Panc1 (cell line): Measurements from ENCODE around the gene MATCAP1. TPM values are rescaled to one million over a fixed set of nuclear protein-coding genes. Genes with fewer than 3 reads are reported as not detected.

Experiments used
- ATAC-seq: fragments of 200-7000 bp; cut with Tn5 transposase; 2 replicates; pipeline ENCODE4 v1.9.1; 2020; ENCODE audit warnings: mild to moderate bottlenecking, moderate library complexity
- BruUV-seq: library from RNA; stranded (reverse); fragments of 400-500 nt; replicated peaks from 2 replicates; lab custom pipeline; 2021; lab: Mats Ljungman, UMichigan
- CTCF ChIA-PET: fragments of 300-600 bp; sonication (Branson Sonifier 250); formaldehyde crosslinking; loops from one replicate; lab custom pipeline; 2022; ENCODE audit warnings: antibody characterized with exemption; lab: Charles Lee
- POLR2A ChIA-PET: fragments of 300-600 bp; sonication (Branson Sonifier 250); formaldehyde crosslinking; loops from one replicate; lab custom pipeline; 2022; ENCODE audit warnings: antibody characterized with exemption; lab: Charles Lee
- DNase-seq: peaks from one replicate; pipeline ENCODE4 v3.0.0-alpha.2; 2010; ENCODE audit warnings: low read depth, low spot score
- H3K27ac ChIP-seq: 2 replicates; pipeline ENCODE4 v1.5.1; 2011; ENCODE audit warnings: mild to moderate bottlenecking, low read length, inconsistent platforms
- H3K27me3 ChIP-seq: fragments of 200-500 bp; sonication (Bioruptor generic); 2 replicates; pipeline ENCODE4 v1.6.0; 2014; ENCODE audit warnings: low read length, inconsistent platforms; ENCODE audit not compliant: control insufficient read depth, insufficient read depth
- H3K36me3 ChIP-seq: fragments of 200-500 bp; sonication (Bioruptor generic); 2 replicates; pipeline ENCODE4 v1.5.1; 2014; ENCODE audit warnings: inconsistent platforms, mild to moderate bottlenecking, low read length, moderate library complexity; ENCODE audit not compliant: control insufficient read depth, insufficient read depth
- H3K4me1 ChIP-seq: 2 replicates; pipeline ENCODE4 v1.5.1; 2011; ENCODE audit warnings: inconsistent platforms, mild to moderate bottlenecking, low read length, moderate library complexity; ENCODE audit not compliant: control insufficient read depth, insufficient read depth
- H3K4me3 ChIP-seq, 2 experiments: 2 replicates each; pipeline ENCODE4 v1.5.1; 2011 to 2012; ENCODE audit warnings: low read depth in 2 of 2, low read length in 2 of 2, mild to moderate bottlenecking in 2 of 2, inconsistent platforms in 1 of 2, moderate library complexity in 1 of 2
- H3K9me3 ChIP-seq: fragments of 200-500 bp; sonication (Bioruptor generic); 2 replicates; pipeline ENCODE4 v1.5.1; 2014; ENCODE audit warnings: low read depth, mild to moderate bottlenecking, inconsistent platforms, low read length, moderate library complexity; ENCODE audit not compliant: control insufficient read depth, insufficient read depth
- CTCF ChIP-seq: fragments of 450-650 bp; IDR thresholded peaks from 2 replicates; pipeline ENCODE4 v1.5.1; 2017; ENCODE audit warnings: mild to moderate bottlenecking
- POLR2AphosphoS5 ChIP-seq: IDR thresholded peaks from 2 replicates; pipeline ENCODE4 v1.6.1; 2012; ENCODE audit warnings: mild to moderate bottlenecking, low read depth, low read length, moderate library complexity
- REST ChIP-seq, 2 experiments: IDR thresholded peaks; 2 replicates each; pipeline ENCODE4 v1.6.1; 2011 to 2012; ENCODE audit warnings: low read depth in 2 of 2, control low read depth in 1 of 2, low read length in 1 of 2, mild to moderate bottlenecking in 1 of 2, moderate library complexity in 1 of 2; ENCODE audit not compliant: insufficient read depth in 1 of 2
- SIN3A ChIP-seq: IDR thresholded peaks from 2 replicates; pipeline ENCODE4 v1.6.1; 2012; ENCODE audit warnings: low read depth, mild to moderate bottlenecking, low read length, moderate library complexity, borderline replicate concordance; ENCODE audit not compliant: insufficient read depth
- TCF7L2 ChIP-seq: IDR thresholded peaks from 2 replicates; pipeline ENCODE4 v1.6.1; 2011; ENCODE audit warnings: mild to moderate bottlenecking, low read depth, low read length, inconsistent platforms
- in situ Hi-C: cut with HindIII; loops from 2 replicates; pipeline ENCODE4 v1.10.0; 2016; ENCODE audit warnings: low sequenced_read_pairs, low pct_unique_long_range_greater_than_20kb
- intact Hi-C: fragments of 100-400 bp; cut with micrococcal nuclease; formaldehyde crosslinking; loops from one replicate; pipeline ENCODE4 v1.10.0; 2022; ENCODE audit not compliant: unreplicated experiment
- total RNA-seq: library from RNA; stranded (reverse); gene quantifications from one replicate; pipeline ENCODE4 v1.2.1, GENCODE V29; 2021; ENCODE audit not compliant: unreplicated experiment

MATCAP1 gene
- total RNA-seq, 1 experiment from 2014 or later, result 13.9 TPM

DNA sequence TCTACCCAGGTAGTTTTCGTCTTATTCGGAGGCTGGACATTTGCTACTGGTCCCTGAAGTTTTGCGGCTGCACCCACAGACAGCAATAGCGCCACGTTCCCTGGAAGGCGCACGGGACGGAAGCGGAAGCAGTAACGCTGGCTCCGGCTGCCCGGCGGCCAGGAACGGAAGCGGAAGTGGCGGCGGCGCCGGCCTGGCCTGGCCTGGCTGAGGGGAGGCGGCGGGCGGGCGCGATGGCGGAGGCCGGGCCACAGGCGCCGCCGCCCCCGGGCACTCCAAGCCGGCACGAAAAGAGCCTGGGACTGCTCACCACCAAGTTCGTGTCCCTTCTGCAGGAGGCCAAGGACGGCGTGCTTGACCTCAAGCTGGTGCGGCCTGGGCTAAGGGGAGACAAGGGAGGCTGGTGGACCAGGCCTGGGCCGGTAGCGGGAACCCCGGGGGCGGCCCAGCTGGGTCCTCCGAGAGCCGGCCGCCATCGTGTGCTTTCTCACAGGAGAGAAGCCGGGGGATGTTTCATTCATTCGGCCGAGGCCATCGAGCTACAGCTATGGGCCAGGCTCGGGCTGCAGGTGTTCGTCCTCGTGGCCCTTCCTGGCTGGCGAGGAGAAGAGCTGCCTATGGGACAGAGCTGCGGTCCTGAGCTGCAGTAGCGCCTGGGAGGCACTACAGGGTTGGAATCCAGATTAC is 8.4 kb upstream of the MATCAP1 start, which contains the start of gene E2F4:
Gene E2F4 (plus strand): TSS at position 161 of the 687 bp plus-strand sequence. CDS start 73 bp downstream, at position 234.
- ATAC-seq (peak; percentile 99), DNase-seq (peak; percentile 45)
- Histone ChIP-seq H3K4me3 (peak within 1 kb of the TSS; percentile 96 to 98), H3K27me3 (no peaks in the 10 kb centered on the region), H3K9me3 (no peaks in the 10 kb centered on the region), H3K36me3 (peaks cover 17% of the 10 kb centered on the region), H3K4me1 (peaks cover 16% of the 10 kb centered on the region), H3K27ac (peak within 1 kb of the TSS; percentile 92)
- POLR2A ChIA-PET, result interaction anchor here (0.6 kb wide), 1 partner anchor 234 kb away, joined by 4 read pairs; no protein-coding TSS in a partner anchor
- no TSS peak for BruUV-seq
- peak; percentile 83; the same call in 1 of the 2 replicates for TF ChIP-seq SIN3A
- TF ChIP-seq REST (IDR thresholded peaks at IDR 0.05; ENCODE audit: insufficient read depth in 1 of 2, low read depth in 2 of 2, low read length in 1 of 2), result 0 out of 4 replicates have a peak, but pooled peaks of 1 of the 2 experiments have one; percentile 41
- no peak for TF ChIP-seq CTCF
- no peak for TF ChIP-seq TCF7L2
- peak; percentile 61; the same call in 1 of the 2 replicates for TF ChIP-seq POLR2AphosphoS5
- in situ Hi-C loops, result no loop called here
- intact Hi-C loops, result no loop called here
- CTCF ChIA-PET, result interaction anchor here (0.6 kb wide), 1 partner anchor 174 kb away, joined by 3 read pairs; no protein-coding TSS in a partner anchor

DNA sequence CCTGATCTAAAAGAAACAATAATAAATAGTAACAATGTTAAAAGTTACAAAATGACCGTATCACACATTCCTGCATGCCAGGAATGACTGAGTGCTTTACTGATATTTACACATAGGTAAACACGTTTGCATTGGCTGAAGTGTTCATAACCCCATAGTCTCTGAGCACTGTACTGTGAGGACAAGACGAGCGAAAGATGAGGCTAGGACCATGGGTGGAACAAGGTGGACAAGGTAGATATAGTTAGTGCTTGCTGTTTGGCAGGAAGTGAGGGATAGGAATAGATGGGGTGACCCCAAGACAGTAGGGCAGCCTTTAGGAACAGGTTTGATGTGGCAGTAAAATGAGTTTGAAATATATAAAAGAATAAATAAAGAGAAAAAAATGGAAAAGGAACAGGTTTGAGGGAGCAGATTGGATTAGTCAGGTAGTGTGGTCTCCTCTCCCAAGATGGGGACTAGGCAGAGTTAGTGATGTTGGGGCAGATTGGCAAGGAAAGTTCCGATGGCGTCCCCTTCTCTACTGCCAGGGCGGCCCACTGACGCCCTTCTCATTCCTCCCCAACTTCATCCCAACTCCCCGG is 7.7 kb upstream of the MATCAP1 start:
- in situ Hi-C loops, result no loop called here
- Histone ChIP-seq H3K4me1 (peaks cover 10% of the 10 kb centered on the region), H3K4me3 (peak overlapping the region; percentile 40 to 98), H3K27me3 (no peaks in the 10 kb centered on the region), H3K27ac (peak overlapping the region; percentile 54), H3K36me3 (peaks cover 17% of the 10 kb centered on the region), H3K9me3 (no peaks in the 10 kb centered on the region)
- no TSS peak for BruUV-seq
- ATAC-seq (no peak; the same call in 1 of the 2 replicates), DNase-seq (no peak)
- CTCF ChIA-PET, result no interaction called here
- no peak for TF ChIP-seq CTCF
- no peak for TF ChIP-seq TCF7L2
- no peak for TF ChIP-seq POLR2AphosphoS5
- no peak for TF ChIP-seq REST (IDR thresholded peaks at IDR 0.05; ENCODE audit: insufficient read depth in 1 of 2, low read depth in 2 of 2, low read length in 1 of 2)
- TF ChIP-seq SIN3A, result no peak
- POLR2A ChIA-PET, result no interaction called here
- intact Hi-C loops, result no loop called here
